NCI-H128 (cell line): ENCODE measurements around the gene RAP1GAP.

ENCODE experiments used
- DNase-seq: peaks from one replicate; lab custom pipeline; 2025; ENCODE audit not compliant: unreplicated experiment; lab: John Stamatoyannopoulos, UW

RAP1GAP gene

DNA sequence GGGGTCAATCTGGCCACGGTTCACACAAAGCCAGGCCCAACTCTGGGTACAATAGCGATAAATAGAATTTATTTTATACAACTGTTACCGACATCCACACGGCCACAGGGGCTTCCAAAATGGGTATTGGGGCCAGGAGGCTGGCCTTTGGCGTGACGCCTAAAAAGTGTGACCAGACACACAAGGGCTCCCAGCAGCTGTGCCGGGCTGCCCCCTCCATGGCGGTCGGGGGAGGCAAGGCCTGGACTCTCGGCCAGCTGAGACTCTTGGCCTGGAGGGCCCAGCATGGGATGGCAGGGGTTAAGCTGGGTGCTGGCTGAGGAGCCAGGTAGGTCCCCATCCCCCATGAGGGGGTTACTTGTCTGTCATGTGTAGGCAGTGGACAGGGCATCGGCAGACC is 73.0 kb downstream of the RAP1GAP start:
- no peak for DNase-seq

DNA sequence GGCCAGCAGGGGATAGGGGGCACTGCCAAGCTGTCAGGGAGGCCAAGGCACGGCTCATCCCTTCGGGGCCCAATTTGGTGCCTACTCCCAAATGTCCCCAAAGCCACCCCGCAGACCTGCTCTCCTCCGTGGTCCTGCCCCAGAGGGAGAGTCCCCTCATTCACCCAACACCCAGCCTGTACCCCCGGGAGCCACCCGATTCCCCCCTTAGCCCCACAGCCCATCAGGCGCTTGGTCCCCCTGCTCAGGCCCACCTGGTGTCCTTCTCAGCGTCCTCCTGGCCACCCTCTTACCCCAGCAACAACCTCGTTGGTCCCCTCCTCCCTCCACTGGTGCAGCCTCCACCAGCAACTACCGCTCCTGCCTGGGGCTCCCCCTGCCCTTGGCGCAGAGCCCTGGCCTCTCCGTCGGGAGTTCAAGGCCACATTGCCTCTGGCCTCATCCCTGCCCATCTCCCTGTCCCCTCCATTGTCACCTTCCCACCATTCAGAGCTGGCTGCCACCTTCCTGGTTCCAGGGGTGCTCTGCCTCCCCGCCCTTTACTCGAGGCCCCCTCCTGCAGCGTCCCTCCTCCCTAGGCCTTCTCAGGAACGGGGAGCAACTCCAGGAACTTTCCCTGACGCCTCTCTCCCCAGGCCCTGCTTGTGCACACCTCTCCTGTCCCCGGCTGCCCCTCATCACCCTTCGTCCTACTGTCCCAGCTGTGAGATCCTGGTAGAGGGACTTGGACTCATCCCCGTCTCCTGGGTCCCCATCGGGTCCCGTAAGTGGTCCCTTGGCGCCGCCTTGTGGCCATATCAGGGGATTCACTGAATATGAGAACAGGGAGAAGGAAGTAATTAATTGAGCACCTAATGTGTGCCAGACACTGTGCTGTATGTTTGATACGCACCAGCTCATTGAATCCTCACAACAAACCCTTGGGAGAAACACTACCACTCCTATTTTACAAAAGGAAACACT is 73.9 kb downstream of the RAP1GAP start:
- DNase-seq, result peak; percentile 28

DNA sequence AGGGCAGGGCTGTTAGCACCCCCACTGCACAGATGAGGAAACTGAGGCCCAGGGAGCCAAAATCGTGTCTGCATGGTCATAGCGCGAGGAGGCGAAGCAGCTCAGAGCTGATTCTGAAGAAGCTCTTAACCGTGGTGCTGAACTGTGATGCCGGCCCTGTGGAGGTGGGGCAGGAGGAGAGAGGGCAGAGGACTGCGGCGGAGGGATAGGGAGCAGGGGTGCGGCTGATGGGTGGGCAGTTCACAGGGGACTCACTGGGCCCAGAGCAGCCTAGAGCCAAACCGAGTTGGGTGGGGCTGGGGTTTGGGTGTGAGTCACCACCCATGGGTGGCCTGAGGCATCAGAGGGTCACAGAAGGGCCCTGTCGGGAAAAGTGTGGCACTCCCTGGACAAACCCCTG is 74.7 kb downstream of the RAP1GAP start:
- DNase-seq, result no peak

- DNase-seq, result no peak
Observed at GRCh38 chr1:21593231-21593630, 75.9 kb downstream of the RAP1GAP start.

- DNase-seq, result no peak
Observed at GRCh38 chr1:21592086-21592865, 76.9 kb downstream of the RAP1GAP start.

GRCh38 chr1:21590934-21591333 is 78.2 kb downstream of the RAP1GAP start:
- no peak for DNase-seq

DNA sequence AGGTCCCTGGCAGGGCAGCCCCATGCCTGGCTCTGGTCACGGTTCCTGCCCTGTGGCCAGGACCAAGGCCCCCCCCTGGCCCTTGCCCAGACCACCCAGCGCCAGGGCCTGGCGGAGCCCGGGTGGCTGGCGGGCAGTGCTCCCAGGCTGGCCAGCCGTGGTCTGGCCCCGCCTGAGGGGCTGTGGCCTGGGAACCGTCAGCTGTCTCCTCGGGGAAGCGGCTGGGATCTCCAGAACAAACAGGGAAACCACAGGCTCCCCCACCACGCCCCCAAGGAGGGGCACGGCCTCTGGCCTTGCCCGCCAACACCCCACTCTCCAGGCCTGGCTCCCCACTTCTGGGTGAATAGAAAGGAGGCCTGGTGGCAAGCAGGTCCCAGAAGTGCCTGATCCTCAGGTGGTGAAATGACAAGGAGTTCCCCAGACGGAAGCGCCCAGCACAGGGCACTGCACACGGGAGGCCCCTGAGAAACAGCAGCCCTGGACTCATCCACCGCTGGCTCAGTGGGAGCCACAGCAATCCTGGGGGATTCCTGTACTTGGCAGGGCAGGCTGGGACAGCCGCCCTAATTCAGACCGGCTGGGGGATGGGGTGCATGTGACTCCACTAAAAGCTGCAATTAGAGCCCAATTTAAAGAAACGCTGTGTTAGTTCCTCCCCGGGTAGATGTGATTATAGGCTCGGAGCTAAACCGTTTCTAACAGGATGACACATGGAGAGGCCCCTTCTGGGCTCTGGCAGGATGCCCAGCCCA is 78.9 kb downstream of the RAP1GAP start:
- DNase-seq, result no peak

DNA sequence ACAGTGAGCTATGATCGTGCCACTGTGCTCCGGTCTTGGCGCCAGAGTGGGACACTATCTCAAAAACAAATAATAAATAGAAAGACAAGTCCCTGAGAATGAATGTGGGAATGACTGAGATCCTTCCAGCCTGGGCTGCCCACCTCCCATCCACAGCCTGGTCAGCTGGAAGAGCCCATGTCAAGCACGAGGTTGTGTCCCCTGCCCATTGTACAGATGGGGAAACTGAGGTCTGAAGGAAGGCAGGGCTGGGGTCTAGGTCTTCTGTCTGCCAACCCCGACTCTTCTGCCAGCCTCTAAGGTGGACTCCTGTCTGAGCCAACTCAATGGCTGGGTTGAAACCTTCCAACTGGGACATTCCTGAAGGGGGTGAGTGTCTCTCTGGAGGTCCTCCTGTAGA is 79.5 kb downstream of the RAP1GAP start:
- DNase-seq, result no peak

DNA sequence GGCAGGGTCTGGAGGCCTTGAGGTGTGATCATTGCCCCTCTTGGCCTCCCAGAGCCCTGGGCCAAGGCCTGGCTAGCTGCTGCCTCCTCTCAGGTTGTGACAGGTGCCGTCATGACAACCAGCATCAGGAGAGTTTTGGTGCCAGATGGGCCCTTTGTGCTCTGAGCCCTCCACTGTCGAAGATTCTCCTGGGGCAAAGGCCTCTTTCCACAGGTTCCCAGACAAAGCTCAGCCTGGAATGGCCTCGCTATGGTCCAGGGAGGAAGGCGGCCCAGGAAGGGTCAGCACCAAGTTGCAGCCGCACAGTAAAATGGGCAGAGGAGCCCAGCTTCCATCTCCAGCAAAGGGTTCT is 81.6 kb downstream of the RAP1GAP start:
- peak; percentile 20 for DNase-seq

GRCh38 chr1:21586846-21587601 is 82.1 kb downstream of the RAP1GAP start:
- DNase-seq, result no peak

- DNase-seq, result no peak
Observed at GRCh38 chr1:21586222-21586621, 82.9 kb downstream of the RAP1GAP start.

GRCh38 chr1:21585037-21585436 is 84.1 kb downstream of the RAP1GAP start:
- DNase-seq, result no peak

GRCh38 chr1:21584096-21584495 is 85.1 kb downstream of the RAP1GAP start:
- DNase-seq, result no peak

GRCh38 chr1:21579791-21580190 is 89.4 kb downstream of the RAP1GAP start:
- DNase-seq, result no peak

- DNase-seq, result no peak
Observed at GRCh38 chr1:21577933-21578332, 91.2 kb downstream of the RAP1GAP start.

DNA sequence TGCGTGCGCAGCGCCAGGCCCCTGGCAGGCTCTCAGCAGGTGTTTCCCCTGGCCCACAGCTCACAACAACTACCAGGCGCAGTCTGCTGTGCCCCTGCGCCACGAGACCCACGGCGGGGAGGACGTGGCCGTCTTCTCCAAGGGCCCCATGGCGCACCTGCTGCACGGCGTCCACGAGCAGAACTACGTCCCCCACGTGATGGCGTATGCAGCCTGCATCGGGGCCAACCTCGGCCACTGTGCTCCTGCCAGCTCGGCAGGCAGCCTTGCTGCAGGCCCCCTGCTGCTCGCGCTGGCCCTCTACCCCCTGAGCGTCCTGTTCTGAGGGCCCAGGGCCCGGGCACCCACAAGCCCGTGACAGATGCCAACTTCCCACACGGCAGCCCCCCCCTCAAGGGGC is 91.8 kb downstream of the RAP1GAP start:
- DNase-seq, result no peak

- no peak for DNase-seq
Observed at GRCh38 chr1:21576798-21577187, 92.4 kb downstream of the RAP1GAP start.

- DNase-seq, result no peak
Observed at GRCh38 chr1:21576031-21576797, 92.9 kb downstream of the RAP1GAP start.

DNA sequence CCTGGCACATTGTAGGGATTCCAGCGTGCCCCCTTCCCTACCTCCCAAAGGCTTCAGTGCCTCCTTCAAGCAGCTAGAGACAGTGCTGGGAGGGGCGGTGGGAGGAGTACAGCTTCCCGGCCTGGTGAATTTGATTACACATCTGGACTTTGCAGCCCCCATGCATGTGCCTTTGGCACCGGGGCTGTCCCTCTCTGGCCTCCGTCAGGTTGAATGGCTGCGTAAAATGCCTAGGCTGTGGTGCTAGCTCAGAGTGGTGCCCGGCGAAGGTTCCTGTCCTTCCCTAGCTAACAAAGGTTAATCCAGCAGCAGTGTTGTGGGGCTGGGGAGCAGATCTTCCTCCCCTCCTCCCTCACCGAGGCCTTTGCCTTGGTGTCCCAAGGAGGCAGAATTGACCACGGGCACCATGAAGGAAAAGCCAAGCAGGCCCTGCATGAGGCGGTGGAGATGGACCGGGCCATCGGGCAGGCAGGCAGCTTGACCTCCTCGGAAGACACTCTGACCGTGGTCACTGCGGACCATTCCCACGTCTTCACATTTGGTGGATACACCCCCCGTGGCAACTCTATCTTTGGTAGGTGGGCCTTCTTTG is 93.7 kb downstream of the RAP1GAP start:
- no peak for DNase-seq
